ENCODE data around the gene SEMA4A. TPM values are rescaled to one million over a fixed set of nuclear protein-coding genes. Genes with fewer than 3 reads are reported as not detected.

The SEMA4A gene
- total and polyA plus RNA-seq, 9 of the 15 experiments (the other 6 are each of a cell fraction or from before 2014, with no cell fraction given) = 0.04 to 1.7 (median 0.45) TPM

DNA sequence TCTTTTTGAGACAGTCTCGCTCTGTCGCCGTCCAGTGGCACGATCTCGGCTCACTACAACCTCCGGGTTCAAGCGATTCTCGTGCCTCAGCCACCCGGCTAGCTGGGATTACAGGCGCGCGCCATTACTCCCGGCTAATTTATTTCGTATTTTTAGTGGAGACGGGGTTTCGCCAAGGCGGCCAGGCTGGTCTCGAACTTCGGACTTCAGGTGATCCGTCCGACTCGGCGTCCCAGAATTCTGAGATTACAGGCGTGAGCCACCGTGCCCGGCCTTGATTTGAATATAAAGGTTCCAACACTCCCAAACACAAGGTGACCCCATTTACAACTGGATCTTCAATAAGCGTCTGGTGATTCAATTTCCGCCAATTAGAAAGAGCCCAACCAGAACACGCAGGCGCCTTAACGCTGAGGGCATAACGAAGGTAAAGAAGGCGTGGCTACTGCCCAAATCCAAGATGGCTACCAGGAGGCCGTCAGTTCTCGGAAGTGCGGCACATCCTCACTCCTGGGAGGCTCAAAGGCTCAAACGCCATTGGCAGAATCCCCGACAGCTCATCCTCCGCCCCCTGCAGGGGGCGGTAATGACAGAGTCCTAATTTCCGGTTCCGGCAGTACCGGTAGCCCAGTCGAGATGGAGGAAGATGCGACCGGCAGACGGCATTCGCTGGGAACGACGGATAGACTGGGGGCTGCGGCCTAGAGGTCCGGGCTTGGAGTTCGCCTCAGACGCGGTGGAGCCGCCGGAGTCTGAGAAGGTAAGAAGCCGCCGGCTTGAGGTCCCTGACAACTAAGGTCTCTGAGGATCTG lies 40.3 kb downstream of the SEMA4A start, which contains the start of gene SLC25A44 (continued):
- TF ChIP-seq, protein P1, sequence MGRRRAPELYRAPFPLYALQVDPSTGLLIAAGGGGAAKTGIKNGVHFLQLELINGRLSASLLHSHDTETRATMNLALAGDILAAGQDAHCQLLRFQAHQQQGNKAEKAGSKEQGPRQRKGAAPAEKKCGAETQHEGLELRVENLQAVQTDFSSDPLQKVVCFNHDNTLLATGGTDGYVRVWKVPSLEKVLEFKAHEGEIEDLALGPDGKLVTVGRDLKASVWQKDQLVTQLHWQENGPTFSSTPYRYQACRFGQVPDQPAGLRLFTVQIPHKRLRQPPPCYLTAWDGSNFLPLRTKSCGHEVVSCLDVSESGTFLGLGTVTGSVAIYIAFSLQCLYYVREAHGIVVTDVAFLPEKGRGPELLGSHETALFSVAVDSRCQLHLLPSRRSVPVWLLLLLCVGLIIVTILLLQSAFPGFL (CRISPR knock-in tag; IDR thresholded peaks at IDR 0.05) = no peak
- peak; percentile 49; the same call in 1 of the 2 replicates for TF ChIP-seq BCOR (IDR thresholded peaks at IDR 0.05)
- no peak for TF ChIP-seq CBFA2T3 (IDR thresholded peaks at IDR 0.05)
- TF ChIP-seq ESRRA (IDR thresholded peaks at IDR 0.05; ENCODE audit: borderline replicate concordance, low read depth) = peak; percentile 91
- TF ChIP-seq, protein P2, sequence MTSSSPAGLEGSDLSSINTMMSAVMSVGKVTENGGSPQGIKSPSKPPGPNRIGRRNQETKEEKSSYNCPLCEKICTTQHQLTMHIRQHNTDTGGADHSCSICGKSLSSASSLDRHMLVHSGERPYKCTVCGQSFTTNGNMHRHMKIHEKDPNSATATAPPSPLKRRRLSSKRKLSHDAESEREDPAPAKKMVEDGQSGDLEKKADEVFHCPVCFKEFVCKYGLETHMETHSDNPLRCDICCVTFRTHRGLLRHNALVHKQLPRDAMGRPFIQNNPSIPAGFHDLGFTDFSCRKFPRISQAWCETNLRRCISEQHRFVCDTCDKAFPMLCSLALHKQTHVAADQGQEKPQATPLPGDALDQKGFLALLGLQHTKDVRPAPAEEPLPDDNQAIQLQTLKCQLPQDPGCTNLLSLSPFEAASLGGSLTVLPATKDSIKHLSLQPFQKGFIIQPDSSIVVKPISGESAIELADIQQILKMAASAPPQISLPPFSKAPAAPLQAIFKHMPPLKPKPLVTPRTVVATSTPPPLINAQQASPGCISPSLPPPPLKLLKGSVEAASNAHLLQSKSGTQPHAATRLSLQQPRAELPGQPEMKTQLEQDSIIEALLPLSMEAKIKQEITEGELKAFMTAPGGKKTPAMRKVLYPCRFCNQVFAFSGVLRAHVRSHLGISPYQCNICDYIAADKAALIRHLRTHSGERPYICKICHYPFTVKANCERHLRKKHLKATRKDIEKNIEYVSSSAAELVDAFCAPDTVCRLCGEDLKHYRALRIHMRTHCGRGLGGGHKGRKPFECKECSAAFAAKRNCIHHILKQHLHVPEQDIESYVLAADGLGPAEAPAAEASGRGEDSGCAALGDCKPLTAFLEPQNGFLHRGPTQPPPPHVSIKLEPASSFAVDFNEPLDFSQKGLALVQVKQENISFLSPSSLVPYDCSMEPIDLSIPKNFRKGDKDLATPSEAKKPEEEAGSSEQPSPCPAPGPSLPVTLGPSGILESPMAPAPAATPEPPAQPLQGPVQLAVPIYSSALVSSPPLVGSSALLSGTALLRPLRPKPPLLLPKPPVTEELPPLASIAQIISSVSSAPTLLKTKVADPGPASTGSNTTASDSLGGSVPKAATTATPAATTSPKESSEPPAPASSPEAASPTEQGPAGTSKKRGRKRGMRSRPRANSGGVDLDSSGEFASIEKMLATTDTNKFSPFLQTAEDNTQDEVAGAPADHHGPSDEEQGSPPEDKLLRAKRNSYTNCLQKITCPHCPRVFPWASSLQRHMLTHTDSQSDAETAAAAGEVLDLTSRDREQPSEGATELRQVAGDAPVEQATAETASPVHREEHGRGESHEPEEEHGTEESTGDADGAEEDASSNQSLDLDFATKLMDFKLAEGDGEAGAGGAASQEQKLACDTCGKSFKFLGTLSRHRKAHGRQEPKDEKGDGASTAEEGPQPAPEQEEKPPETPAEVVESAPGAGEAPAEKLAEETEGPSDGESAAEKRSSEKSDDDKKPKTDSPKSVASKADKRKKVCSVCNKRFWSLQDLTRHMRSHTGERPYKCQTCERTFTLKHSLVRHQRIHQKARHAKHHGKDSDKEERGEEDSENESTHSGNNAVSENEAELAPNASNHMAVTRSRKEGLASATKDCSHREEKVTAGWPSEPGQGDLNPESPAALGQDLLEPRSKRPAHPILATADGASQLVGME (CRISPR knock-in tag; IDR thresholded peaks at IDR 0.05) = no peak
- TF ChIP-seq, protein P3, sequence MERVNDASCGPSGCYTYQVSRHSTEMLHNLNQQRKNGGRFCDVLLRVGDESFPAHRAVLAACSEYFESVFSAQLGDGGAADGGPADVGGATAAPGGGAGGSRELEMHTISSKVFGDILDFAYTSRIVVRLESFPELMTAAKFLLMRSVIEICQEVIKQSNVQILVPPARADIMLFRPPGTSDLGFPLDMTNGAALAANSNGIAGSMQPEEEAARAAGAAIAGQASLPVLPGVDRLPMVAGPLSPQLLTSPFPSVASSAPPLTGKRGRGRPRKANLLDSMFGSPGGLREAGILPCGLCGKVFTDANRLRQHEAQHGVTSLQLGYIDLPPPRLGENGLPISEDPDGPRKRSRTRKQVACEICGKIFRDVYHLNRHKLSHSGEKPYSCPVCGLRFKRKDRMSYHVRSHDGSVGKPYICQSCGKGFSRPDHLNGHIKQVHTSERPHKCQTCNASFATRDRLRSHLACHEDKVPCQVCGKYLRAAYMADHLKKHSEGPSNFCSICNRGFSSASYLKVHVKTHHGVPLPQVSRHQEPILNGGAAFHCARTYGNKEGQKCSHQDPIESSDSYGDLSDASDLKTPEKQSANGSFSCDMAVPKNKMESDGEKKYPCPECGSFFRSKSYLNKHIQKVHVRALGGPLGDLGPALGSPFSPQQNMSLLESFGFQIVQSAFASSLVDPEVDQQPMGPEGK (CRISPR knock-in tag; IDR thresholded peaks at IDR 0.05; ENCODE audit: borderline replicate concordance) = no peak
- no peak for TF ChIP-seq POLR3G (IDR thresholded peaks at IDR 0.05; ENCODE audit: extremely low read depth, insufficient read length, insufficient replicate concordance)
